Activated naive CD4-positive, alpha-beta T cell treated with anti-CD3 and anti-CD28 coated beads, Interleukin-2, amount 10 ng/mL, durations not matched to agents 7 days and 5 days (primary cell): Measurements from ENCODE around the gene ADAM10.
"Not testable (repeated sequence)": the region's sequence is repeated elsewhere in the genome, so short reads cannot be mapped to it uniquely, and the experiment has no call there.

ENCODE experiments used
- CTCF ChIA-PET: fragments of 350-600 bp; sonication (Branson Sonifier 250); formaldehyde crosslinking; loops from one replicate; lab custom pipeline; 2021; ENCODE audit warnings: antibody characterized with exemption; lab: Charles Lee
- DNase-seq: peaks from one replicate; pipeline ENCODE4 v3.0.0-alpha.2; 2020
- H3K27ac Mint-ChIP-seq: one replicate; pipeline ENCODE4 v1.8.0; 2021; ENCODE audit warnings: mild to moderate bottlenecking, moderate library complexity, mixed read lengths
- H3K27me3 Mint-ChIP-seq: one replicate; pipeline ENCODE4 v1.8.0; 2021; ENCODE audit warnings: mild to moderate bottlenecking, mixed read lengths
- H3K36me3 Mint-ChIP-seq: one replicate; pipeline ENCODE4 v1.8.0; 2021; ENCODE audit warnings: mixed read lengths
- H3K4me1 Mint-ChIP-seq: one replicate; pipeline ENCODE4 v1.8.0; 2021; ENCODE audit warnings: mixed read lengths
- H3K4me3 Mint-ChIP-seq: one replicate; pipeline ENCODE4 v1.8.0; 2021; ENCODE audit warnings: mild to moderate bottlenecking, moderate library complexity, mixed read lengths
- H3K9me3 Mint-ChIP-seq: one replicate; pipeline ENCODE4 v1.8.0; 2021; ENCODE audit warnings: mixed read lengths

The ADAM10 gene

GRCh38 chr15:58768601-58769004, 19.1 kb upstream of the ADAM10 start:
- H3K27me3 Mint-ChIP-seq, H3K27ac Mint-ChIP-seq, DNase-seq, H3K36me3 Mint-ChIP-seq, CTCF ChIA-PET, H3K4me3 Mint-ChIP-seq: not testable (repeated sequence)
- Mint-ChIP-seq H3K9me3 (peaks cover 11% of the 10 kb centered on the region), H3K4me1 (peaks cover 16% of the 10 kb centered on the region)

- CTCF ChIA-PET = no interaction called here
- H3K36me3 Mint-ChIP-seq = peaks cover 4% of the 10 kb centered on the region
- H3K27ac Mint-ChIP-seq = no peak overlapping the region
- peaks cover 13% of the 10 kb centered on the region for H3K4me1 Mint-ChIP-seq
- peaks cover 11% of the 10 kb centered on the region for H3K9me3 Mint-ChIP-seq
- no peak for DNase-seq
- H3K4me3 Mint-ChIP-seq = no peak overlapping the region
- peaks cover 10% of the 10 kb centered on the region for H3K27me3 Mint-ChIP-seq
These were observed 16.8 kb upstream of the ADAM10 start for GRCh38 chr15:58766290-58766689.

GRCh38 chr15:58764468-58764867, 15.0 kb upstream of the ADAM10 start:
- Mint-ChIP-seq H3K36me3 (peaks cover 4% of the 10 kb centered on the region), H3K4me3 (no peak overlapping the region), H3K27ac (no peak overlapping the region), H3K4me1 (peaks cover 4% of the 10 kb centered on the region), H3K9me3 (peaks cover 11% of the 10 kb centered on the region), H3K27me3 (peaks cover 22% of the 10 kb centered on the region)
- no peak for DNase-seq
- CTCF ChIA-PET = interaction anchor here (0.6 kb wide), 1 partner anchor 53 kb away, joined by 4 read pairs; no protein-coding TSS in a partner anchor

- H3K27me3 Mint-ChIP-seq = peaks cover 24% of the 10 kb centered on the region
- no peaks in the 10 kb centered on the region for H3K4me1 Mint-ChIP-seq
- peaks cover 11% of the 10 kb centered on the region for H3K9me3 Mint-ChIP-seq
- CTCF ChIA-PET = interaction anchor here (1.0 kb wide), 2 partner anchors 494 to 535 kb away, joined by 3 to 7 read pairs; no protein-coding TSS in a partner anchor
- peaks cover 4% of the 10 kb centered on the region for H3K36me3 Mint-ChIP-seq
- no peak overlapping the region for H3K4me3 Mint-ChIP-seq
- no peak overlapping the region for H3K27ac Mint-ChIP-seq
- no peak for DNase-seq
These were observed 13.2 kb upstream of the ADAM10 start for GRCh38 chr15:58762731-58763130.

- peaks cover 11% of the 10 kb centered on the region for H3K9me3 Mint-ChIP-seq
- no peak overlapping the region for H3K27ac Mint-ChIP-seq
- no peak overlapping the region for H3K4me3 Mint-ChIP-seq
- H3K27me3 Mint-ChIP-seq = peaks cover 29% of the 10 kb centered on the region
- no peak for DNase-seq
- H3K4me1 Mint-ChIP-seq = no peaks in the 10 kb centered on the region
- peaks cover 4% of the 10 kb centered on the region for H3K36me3 Mint-ChIP-seq
- CTCF ChIA-PET = interaction anchor here (3.0 kb wide), 1 partner anchor 9 kb away, joined by 17 read pairs; the partner anchor contains the start of gene MINDY2
These were observed 12.8 kb upstream of the ADAM10 start for GRCh38 chr15:58762285-58762684.

- H3K27me3 Mint-ChIP-seq = peaks cover 31% of the 10 kb centered on the region
- no peak overlapping the region for H3K4me3 Mint-ChIP-seq
- peaks cover 2% of the 10 kb centered on the region for H3K36me3 Mint-ChIP-seq
- H3K4me1 Mint-ChIP-seq = no peaks in the 10 kb centered on the region
- no peak overlapping the region for H3K27ac Mint-ChIP-seq
- H3K9me3 Mint-ChIP-seq = peaks cover 9% of the 10 kb centered on the region
- CTCF ChIA-PET = interaction anchor here (0.6 to 3.5 kb wide), 8 partner anchors 10 to 1722 kb away, joined by 3 to 26 read pairs (median 4); partner anchors contain the start of gene MINDY2
- DNase-seq = peak; percentile 47
These were observed 11.5 kb upstream of the ADAM10 start for GRCh38 chr15:58761010-58761388.

- Mint-ChIP-seq H3K4me1 (no peaks in the 10 kb centered on the region), H3K9me3 (peaks cover 7% of the 10 kb centered on the region), H3K4me3 (no peak overlapping the region), H3K27me3 (peaks cover 31% of the 10 kb centered on the region), H3K27ac (no peak overlapping the region), H3K36me3 (peaks cover 2% of the 10 kb centered on the region)
- no peak for DNase-seq
- CTCF ChIA-PET = interaction anchor here (0.7 to 3.5 kb wide), 6 partner anchors 10 to 532 kb away, joined by 3 to 26 read pairs (median 11); partner anchors contain the start of gene MINDY2
These were observed 11.0 kb upstream of the ADAM10 start for GRCh38 chr15:58760385-58761009.

- Mint-ChIP-seq H3K9me3 (no peaks in the 10 kb centered on the region), H3K4me3 (no peak overlapping the region), H3K4me1 (no peaks in the 10 kb centered on the region), H3K27me3 (peaks cover 35% of the 10 kb centered on the region), H3K27ac (no peak overlapping the region), H3K36me3 (peaks cover 2% of the 10 kb centered on the region)
- CTCF ChIA-PET = no interaction called here
- DNase-seq = peak; percentile 27
These were observed 8.6 kb upstream of the ADAM10 start for GRCh38 chr15:58758141-58758540.

GRCh38 chr15:58755956-58756355, 6.4 kb upstream of the ADAM10 start:
- Mint-ChIP-seq H3K27ac (no peak overlapping the region), H3K4me1 (peaks cover 5% of the 10 kb centered on the region), H3K27me3 (peaks cover 28% of the 10 kb centered on the region), H3K36me3 (no peaks in the 10 kb centered on the region), H3K4me3 (no peak overlapping the region), H3K9me3 (no peaks in the 10 kb centered on the region)
- CTCF ChIA-PET = interaction anchor here (0.6 to 1.6 kb wide), 3 partner anchors 482 to 527 kb away, joined by 3 to 9 read pairs (median 5); no protein-coding TSS in a partner anchor
- no peak for DNase-seq

GRCh38 chr15:58755350-58755749, 5.8 kb upstream of the ADAM10 start:
- Mint-ChIP-seq H3K9me3 (no peaks in the 10 kb centered on the region), H3K4me1 (peaks cover 10% of the 10 kb centered on the region), H3K27ac (no peak overlapping the region), H3K27me3 (peaks cover 25% of the 10 kb centered on the region), H3K36me3 (no peaks in the 10 kb centered on the region), H3K4me3 (no peak overlapping the region)
- no peak for DNase-seq
- CTCF ChIA-PET = interaction anchor here (0.6 to 1.6 kb wide), 3 partner anchors 481 to 527 kb away, joined by 3 to 9 read pairs (median 5); no protein-coding TSS in a partner anchor

GRCh38 chr15:58752716-58753115, 3.2 kb upstream of the ADAM10 start:
- H3K4me3 Mint-ChIP-seq = no peak overlapping the region
- H3K36me3 Mint-ChIP-seq = peaks cover 10% of the 10 kb centered on the region
- no peak overlapping the region for H3K27ac Mint-ChIP-seq
- H3K27me3 Mint-ChIP-seq = peaks cover 20% of the 10 kb centered on the region
- CTCF ChIA-PET = interaction anchor here (1.1 kb wide), 1 partner anchor 20 kb away, joined by 3 read pairs; no protein-coding TSS in a partner anchor
- peaks cover 19% of the 10 kb centered on the region for H3K4me1 Mint-ChIP-seq
- DNase-seq = peak; percentile 27
- H3K9me3 Mint-ChIP-seq = no peaks in the 10 kb centered on the region

GRCh38 chr15:58748852-58749531, 515 bp downstream of the ADAM10 start:
- H3K27ac Mint-ChIP-seq = peak overlapping the region; percentile 96
- CTCF ChIA-PET = interaction anchor here (1.4 to 1.6 kb wide), 2 partner anchors 22 to 232 kb away, joined by 4 to 8 read pairs; partner anchors contain the start of gene MINDY2
- H3K27me3 Mint-ChIP-seq = peaks cover 5% of the 10 kb centered on the region
- H3K36me3 Mint-ChIP-seq = peaks cover 24% of the 10 kb centered on the region
- H3K4me3 Mint-ChIP-seq = peak overlapping the region; percentile 98
- peaks cover 42% of the 10 kb centered on the region for H3K4me1 Mint-ChIP-seq
- DNase-seq = peak; percentile 60
- no peaks in the 10 kb centered on the region for H3K9me3 Mint-ChIP-seq

GRCh38 chr15:58748040-58748851, 1.3 kb downstream of the ADAM10 start:
- Mint-ChIP-seq H3K27ac (peak overlapping the region; percentile 88), H3K9me3 (no peaks in the 10 kb centered on the region), H3K36me3 (peaks cover 24% of the 10 kb centered on the region), H3K4me1 (peaks cover 45% of the 10 kb centered on the region), H3K4me3 (peak overlapping the region; percentile 88), H3K27me3 (peaks cover 4% of the 10 kb centered on the region)
- CTCF ChIA-PET = interaction anchor here (0.6 kb wide), 1 partner anchor 89 kb away, joined by 3 read pairs; no protein-coding TSS in a partner anchor
- peak; percentile 75 for DNase-seq
